Astrocyte (in vitro differentiated cells and primary cell): Measurements from ENCODE around the gene GPR32. TPM values are rescaled to one million over a fixed set of nuclear protein-coding genes. Genes with fewer than 3 reads are reported as not detected.

Experiments
- DNase-seq: peaks from one replicate; pipeline ENCODE4 v3.0.0-alpha.2; 2010; ENCODE audit warnings: low read depth
- FAIRE-seq: peaks from 2 replicates; lab custom pipeline; 2011; peaks lifted over from hg19 to GRCh38; lab: Jason Lieb, UNC
- H2AFZ ChIP-seq: 2 replicates; pipeline ENCODE4 v1.6.0; 2012; ENCODE audit warnings: low read depth, low read length, inconsistent platforms
- H3K27ac ChIP-seq: 2 replicates; pipeline ENCODE4 v1.5.1; 2011; ENCODE audit warnings: low read depth, low read length, inconsistent platforms
- H3K27me3 ChIP-seq: 2 replicates; pipeline ENCODE4 v1.6.0; 2011; ENCODE audit warnings: low read length, inconsistent platforms; ENCODE audit not compliant: insufficient read depth
- H3K36me3 ChIP-seq: 2 replicates; pipeline ENCODE4 v1.5.1; 2011; ENCODE audit warnings: low read length, inconsistent platforms; ENCODE audit not compliant: insufficient read depth
- H3K4me1 ChIP-seq: 2 replicates; pipeline ENCODE4 v1.5.1; 2011; ENCODE audit warnings: low read length, inconsistent platforms; ENCODE audit not compliant: insufficient read depth
- H3K4me2 ChIP-seq: 2 replicates; pipeline ENCODE4 v1.6.0; 2012; ENCODE audit warnings: low read length, inconsistent platforms
- H3K4me3 ChIP-seq: 2 replicates; pipeline ENCODE4 v1.5.1; 2011; ENCODE audit warnings: low read depth, mild to moderate bottlenecking, low read length, inconsistent platforms; ENCODE audit not compliant: insufficient read depth
- H3K79me2 ChIP-seq: 2 replicates; pipeline ENCODE4 v1.6.0; 2012; ENCODE audit warnings: mild to moderate bottlenecking, low read length, inconsistent platforms; ENCODE audit not compliant: insufficient read depth
- H3K9ac ChIP-seq: 2 replicates; pipeline ENCODE4 v1.6.0; 2012; ENCODE audit warnings: mild to moderate bottlenecking, low read length, inconsistent platforms
- H3K9me3 ChIP-seq: 2 replicates; pipeline ENCODE4 v1.5.1; 2012; ENCODE audit warnings: low read depth, mild to moderate bottlenecking, low read length, inconsistent platforms; ENCODE audit not compliant: insufficient read depth
- H4K20me1 ChIP-seq: 2 replicates; pipeline ENCODE4 v1.6.0; 2012; ENCODE audit warnings: low read length, inconsistent platforms; ENCODE audit not compliant: insufficient read depth
- H3K27ac Mint-ChIP-seq: one replicate; pipeline ENCODE4 v1.8.0; 2021; ENCODE audit warnings: mild to moderate bottlenecking, mixed read lengths; ENCODE audit not compliant: unreplicated experiment
- H3K27me3 Mint-ChIP-seq: one replicate; pipeline ENCODE4 v1.8.0; 2021; ENCODE audit warnings: low read depth, mixed read lengths; ENCODE audit not compliant: unreplicated experiment
- H3K36me3 Mint-ChIP-seq: one replicate; pipeline ENCODE4 v1.8.0; 2021; ENCODE audit warnings: low read depth, mixed read lengths; ENCODE audit not compliant: unreplicated experiment
- H3K4me1 Mint-ChIP-seq: one replicate; pipeline ENCODE4 v1.8.0; 2021; ENCODE audit warnings: low read depth, mixed read lengths; ENCODE audit not compliant: unreplicated experiment
- H3K4me3 Mint-ChIP-seq: one replicate; pipeline ENCODE4 v1.8.0; 2021; ENCODE audit warnings: mild to moderate bottlenecking, moderate library complexity, mixed read lengths; ENCODE audit not compliant: unreplicated experiment
- H3K9me3 Mint-ChIP-seq: one replicate; pipeline ENCODE4 v1.8.0; 2021; ENCODE audit warnings: mild to moderate bottlenecking, mixed read lengths; ENCODE audit not compliant: unreplicated experiment
- EZH2 ChIP-seq: IDR thresholded peaks from 2 replicates; pipeline ENCODE4 v1.6.1; 2012; ENCODE audit warnings: mild to moderate bottlenecking, low read length, inconsistent platforms; ENCODE audit not compliant: insufficient read depth
- total RNA-seq: library from RNA; stranded (reverse); gene quantifications from 2 replicates; pipeline ENCODE4 v1.2.1, GENCODE V29; 2021
- TF ChIP-seq, protein P1 (sequence below): IDR thresholded peaks from 2 replicates; pipeline ENCODE4 v1.5.1; 2011; ENCODE audit warnings: low read depth, mild to moderate bottlenecking, inconsistent platforms, low read length, moderate library complexity; ENCODE audit not compliant: insufficient read depth

The GPR32 gene
- total RNA-seq, 1 donor from 2014 or later, result not detected

GRCh38 chr19:50792272-50793250, 22.3 kb downstream of the GPR32 start:
- FAIRE-seq, result no peak
- Histone ChIP-seq H3K9ac (no peak overlapping the region), H3K27ac (no peak overlapping the region), H3K36me3 (peaks cover under 1% of the 10 kb centered on the region), H3K4me1 (no peaks in the 10 kb centered on the region), H2AFZ (no peak overlapping the region), H4K20me1 (peaks cover 27% of the 10 kb centered on the region), H3K79me2 (peaks cover 3% of the 10 kb centered on the region), H3K9me3 (no peaks in the 10 kb centered on the region), H3K4me3 (no peak overlapping the region), H3K27me3 (no peaks in the 10 kb centered on the region), H3K4me2 (no peak overlapping the region)
- Mint-ChIP-seq H3K27ac (no peak overlapping the region), H3K4me1 (no peaks in the 10 kb centered on the region), H3K27me3 (peaks cover 5% of the 10 kb centered on the region), H3K9me3 (peaks cover 4% of the 10 kb centered on the region), H3K4me3 (no peak overlapping the region), H3K36me3 (peaks cover 8% of the 10 kb centered on the region)
- TF ChIP-seq, protein P1, sequence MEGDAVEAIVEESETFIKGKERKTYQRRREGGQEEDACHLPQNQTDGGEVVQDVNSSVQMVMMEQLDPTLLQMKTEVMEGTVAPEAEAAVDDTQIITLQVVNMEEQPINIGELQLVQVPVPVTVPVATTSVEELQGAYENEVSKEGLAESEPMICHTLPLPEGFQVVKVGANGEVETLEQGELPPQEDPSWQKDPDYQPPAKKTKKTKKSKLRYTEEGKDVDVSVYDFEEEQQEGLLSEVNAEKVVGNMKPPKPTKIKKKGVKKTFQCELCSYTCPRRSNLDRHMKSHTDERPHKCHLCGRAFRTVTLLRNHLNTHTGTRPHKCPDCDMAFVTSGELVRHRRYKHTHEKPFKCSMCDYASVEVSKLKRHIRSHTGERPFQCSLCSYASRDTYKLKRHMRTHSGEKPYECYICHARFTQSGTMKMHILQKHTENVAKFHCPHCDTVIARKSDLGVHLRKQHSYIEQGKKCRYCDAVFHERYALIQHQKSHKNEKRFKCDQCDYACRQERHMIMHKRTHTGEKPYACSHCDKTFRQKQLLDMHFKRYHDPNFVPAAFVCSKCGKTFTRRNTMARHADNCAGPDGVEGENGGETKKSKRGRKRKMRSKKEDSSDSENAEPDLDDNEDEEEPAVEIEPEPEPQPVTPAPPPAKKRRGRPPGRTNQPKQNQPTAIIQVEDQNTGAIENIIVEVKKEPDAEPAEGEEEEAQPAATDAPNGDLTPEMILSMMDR, result no peak
- TF ChIP-seq EZH2, result no peak
- no peak for DNase-seq

GRCh38 chr19:50793558-50794065, 23.3 kb downstream of the GPR32 start:
- Histone ChIP-seq H3K9ac (no peak overlapping the region), H3K79me2 (peaks cover 8% of the 10 kb centered on the region), H3K27me3 (no peaks in the 10 kb centered on the region), H4K20me1 (peaks cover 37% of the 10 kb centered on the region), H3K4me3 (no peak overlapping the region), H3K9me3 (no peaks in the 10 kb centered on the region), H3K36me3 (peaks cover 9% of the 10 kb centered on the region), H3K4me2 (no peak overlapping the region), H3K27ac (no peak overlapping the region), H3K4me1 (no peaks in the 10 kb centered on the region), H2AFZ (no peak overlapping the region)
- no peak overlapping the region for H3K27ac Mint-ChIP-seq
- TF ChIP-seq, protein P1, result no peak
- no peak for TF ChIP-seq EZH2
- H3K36me3 Mint-ChIP-seq, result peaks cover 8% of the 10 kb centered on the region
- no peak for DNase-seq
- no peaks in the 10 kb centered on the region for H3K4me1 Mint-ChIP-seq
- FAIRE-seq, result no peak
- peaks cover 5% of the 10 kb centered on the region for H3K27me3 Mint-ChIP-seq
- no peak overlapping the region for H3K4me3 Mint-ChIP-seq
- peaks cover 4% of the 10 kb centered on the region for H3K9me3 Mint-ChIP-seq
